ENCODE measurements around the gene CLCA1.

CLCA1 gene

GRCh38 chr1:86464819-86465218 is 3.9 kb upstream of the CLCA1 start:
- no peak for DNase-seq

- DNase-seq = no peak
These were observed 2.5 kb upstream of the CLCA1 start for GRCh38 chr1:86466109-86466844.

- no peak for DNase-seq
These were observed 1.7 kb upstream of the CLCA1 start for GRCh38 chr1:86466986-86467385.

GRCh38 chr1:86470859-86471258 is 2.1 kb downstream of the CLCA1 start:
- no peak for DNase-seq

- DNase-seq = no peak
These were observed 2.6 kb downstream of the CLCA1 start for GRCh38 chr1:86471291-86471690.

GRCh38 chr1:86472152-86472551 is 3.4 kb downstream of the CLCA1 start:
- DNase-seq = no peak

GRCh38 chr1:86472767-86473166 is 4.0 kb downstream of the CLCA1 start:
- DNase-seq = no peak

- no peak for DNase-seq
These were observed 8.5 kb downstream of the CLCA1 start for GRCh38 chr1:86477256-86477655.

- no peak for DNase-seq
These were observed 9.0 kb downstream of the CLCA1 start for GRCh38 chr1:86477682-86478081.

GRCh38 chr1:86478416-86479156 is 9.9 kb downstream of the CLCA1 start:
- DNase-seq = no peak

GRCh38 chr1:86481966-86482365 is 13.2 kb downstream of the CLCA1 start:
- DNase-seq = no peak

- DNase-seq = no peak
These were observed 18.5 kb downstream of the CLCA1 start for GRCh38 chr1:86487131-86487810.

- no peak for DNase-seq
These were observed 19.0 kb downstream of the CLCA1 start for GRCh38 chr1:86487811-86488141.

- no peak for DNase-seq
These were observed 20.6 kb downstream of the CLCA1 start for GRCh38 chr1:86489242-86489878.

GRCh38 chr1:86491171-86491950 is 22.6 kb downstream of the CLCA1 start:
- no peak for DNase-seq

GRCh38 chr1:86498281-86498680 is 29.6 kb downstream of the CLCA1 start:
- no peak for DNase-seq

GRCh38 chr1:86499987-86500593 is 31.4 kb downstream of the CLCA1 start:
- no peak for DNase-seq

GRCh38 chr1:86500714-86501113 is 32.0 kb downstream of the CLCA1 start:
- no peak for DNase-seq

GRCh38 chr1:86502125-86502646 is 33.5 kb downstream of the CLCA1 start:
- peak; percentile 17 for DNase-seq

- no peak for DNase-seq
These were observed 34.1 kb downstream of the CLCA1 start for GRCh38 chr1:86502721-86503405.

GRCh38 chr1:86503406-86504136 is 34.8 kb downstream of the CLCA1 start:
- DNase-seq = no peak
